Gastrocnemius medialis (tissue), 4 donors: ENCODE measurements around the gene KATNAL2.

ENCODE experiments used
- CTCF ChIP-seq, 5 experiments: fragments of 450-650 bp in 3 of 5; fragments of 200-600 bp in 2 of 5; sonication (generic) in 2 of 5; IDR thresholded peaks in 4 of 5; conservative IDR thresholded peaks in 1 of 5; 1 replicate in 4 of 5; 2 replicates in 1 of 5; pipeline ENCODE4 v1.5.1; 2016 to 2019; ENCODE audit warnings: antibody characterized with exemption in 5 of 5, mild to moderate bottlenecking in 3 of 5, moderate library complexity in 3 of 5
- POLR2A ChIP-seq, 2 donors: fragments of 450-650 bp; IDR thresholded peaks; one replicate each; pipeline ENCODE4 v1.6.1; 2017; ENCODE audit warnings: antibody characterized with exemption in 2 of 2, mild to moderate bottlenecking in 2 of 2, moderate library complexity in 2 of 2

GRCh38 chr18:47151439-47151838 is 234.0 kb downstream of the KATNAL2 start:
- TF ChIP-seq POLR2A (IDR thresholded peaks at IDR 0.05) (no peak), CTCF (IDR thresholded peaks at IDR 0.05 in 4 of 5, conservative IDR thresholded peaks at IDR 0.05 in 1 of 5) (no peak)
